NCI-H526 treated with DMSO at 0.1 percent for 48 hours (cell line): ENCODE measurements around the gene ERO1B.
"Not testable (repeated sequence)": the region's sequence is repeated elsewhere in the genome, so short reads cannot be mapped to it uniquely, and the experiment has no call there.

ENCODE experiments used
- DNase-seq: peaks from one replicate; lab custom pipeline; 2025; lab: John Stamatoyannopoulos, UW

The ERO1B gene

DNA sequence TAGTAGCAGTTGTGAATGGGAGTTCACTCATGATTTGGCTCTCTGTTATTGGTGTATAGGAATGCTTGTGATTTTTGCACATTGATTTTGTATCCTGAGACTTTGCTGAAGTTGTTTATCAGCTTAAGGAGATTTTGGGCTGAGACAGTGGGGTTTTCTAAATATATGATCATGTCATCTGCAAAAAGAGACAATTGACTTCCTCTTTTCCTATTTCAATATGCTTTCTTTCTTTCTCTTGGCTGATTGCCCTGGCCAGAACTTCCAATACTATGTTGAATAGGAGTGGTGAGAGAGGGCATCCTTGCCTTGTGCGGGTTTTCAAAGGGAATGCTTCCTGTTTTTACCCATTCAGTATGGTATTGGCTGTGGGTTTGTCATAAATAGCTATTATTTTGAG lies 93.7 kb downstream of the ERO1B start:
- not testable (repeated sequence) for DNase-seq

- not testable (repeated sequence) for DNase-seq
Measured at GRCh38 chr1:236186471-236186870, 95.3 kb downstream of the ERO1B start.

DNA sequence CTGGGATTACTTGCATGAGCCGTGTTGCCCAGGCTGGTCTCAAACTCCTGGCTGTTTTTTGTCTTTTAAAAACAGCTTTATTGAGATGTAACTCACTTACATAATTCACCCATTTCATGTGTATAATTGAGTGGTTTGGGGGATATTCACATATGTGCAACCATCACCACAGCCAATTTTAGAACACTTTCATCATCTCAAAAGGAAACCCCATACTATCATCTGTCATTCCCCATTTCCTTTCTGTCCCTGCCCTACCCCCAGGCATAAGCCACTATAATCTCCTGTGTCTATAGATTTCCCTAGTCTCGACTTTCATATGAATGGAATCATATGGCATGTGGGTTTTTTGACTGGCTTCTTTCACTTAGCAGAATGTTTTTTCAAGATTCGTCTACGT lies 96.1 kb downstream of the ERO1B start:
- no peak for DNase-seq

- DNase-seq = no peak
Measured at GRCh38 chr1:236181059-236181458, 100.7 kb downstream of the ERO1B start.

DNA sequence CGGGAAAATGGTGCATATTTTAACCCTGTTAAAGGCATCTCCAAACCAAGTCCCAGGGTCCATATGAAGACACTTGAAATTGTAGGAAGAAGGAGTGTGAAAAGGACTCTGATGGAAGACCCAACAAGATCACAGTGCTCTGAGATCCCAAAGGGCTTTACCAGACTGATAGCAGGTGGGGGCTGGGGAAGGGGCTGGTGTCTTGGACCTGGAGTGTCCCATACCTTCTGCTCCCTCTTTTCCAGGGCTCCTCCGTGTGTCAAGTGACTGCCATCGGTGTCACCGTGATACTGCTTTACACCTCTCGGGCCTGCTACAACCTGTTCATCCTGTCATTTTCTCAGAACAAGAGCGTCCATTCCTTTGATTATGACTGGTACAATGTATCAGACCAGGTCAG lies 102.1 kb downstream of the ERO1B start:
- DNase-seq = no peak

DNA sequence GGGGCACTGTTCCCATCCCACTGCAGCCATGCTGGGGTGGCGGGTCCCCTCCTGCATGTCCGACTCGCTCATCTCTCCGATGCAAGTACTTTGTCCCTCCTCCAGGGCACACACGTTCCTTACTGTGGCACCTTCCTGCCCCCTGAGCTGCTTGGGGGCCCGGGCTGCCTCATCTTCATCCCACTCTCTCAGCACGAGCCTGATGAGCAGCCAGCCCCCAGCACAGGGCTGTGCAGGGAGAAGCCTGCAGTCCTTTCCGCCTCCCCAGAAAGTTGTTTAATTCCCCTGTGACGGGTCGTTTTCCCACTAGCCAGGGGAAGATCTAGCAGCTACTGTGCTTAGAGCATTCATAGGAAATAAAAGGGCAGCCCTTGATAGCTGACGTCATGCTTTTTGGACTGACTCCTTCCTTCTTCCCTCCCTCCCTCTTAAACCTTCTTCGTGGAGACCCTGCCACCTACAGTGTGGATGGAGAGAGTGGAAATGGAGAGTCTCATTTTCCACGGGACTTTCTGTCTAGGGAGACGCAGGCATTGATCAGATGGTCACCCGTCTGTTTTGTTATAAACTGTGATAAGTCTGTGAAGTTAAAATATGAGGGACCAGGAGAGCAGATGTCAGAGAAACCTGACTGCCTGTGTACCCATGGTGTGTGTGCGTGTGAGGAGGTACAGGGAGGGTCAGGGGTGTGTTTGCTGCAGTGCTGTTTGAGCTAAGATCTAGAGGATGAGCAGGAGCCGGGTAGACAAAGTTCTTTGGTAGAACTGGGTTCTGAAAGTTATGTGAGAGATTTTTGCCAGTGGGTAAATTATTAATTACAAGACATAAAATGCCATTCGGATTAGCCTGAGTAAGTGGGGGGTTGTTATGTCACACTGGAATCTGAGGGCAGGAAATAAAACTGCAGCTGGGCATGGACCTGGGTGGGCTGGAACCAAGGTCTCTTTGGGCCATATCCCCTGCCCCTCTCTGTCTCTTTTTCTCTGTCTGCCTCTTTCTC lies 105.1 kb downstream of the ERO1B start:
- DNase-seq = no peak

GRCh38 chr1:236175642-236176336 lies 106.0 kb downstream of the ERO1B start:
- DNase-seq = no peak

DNA sequence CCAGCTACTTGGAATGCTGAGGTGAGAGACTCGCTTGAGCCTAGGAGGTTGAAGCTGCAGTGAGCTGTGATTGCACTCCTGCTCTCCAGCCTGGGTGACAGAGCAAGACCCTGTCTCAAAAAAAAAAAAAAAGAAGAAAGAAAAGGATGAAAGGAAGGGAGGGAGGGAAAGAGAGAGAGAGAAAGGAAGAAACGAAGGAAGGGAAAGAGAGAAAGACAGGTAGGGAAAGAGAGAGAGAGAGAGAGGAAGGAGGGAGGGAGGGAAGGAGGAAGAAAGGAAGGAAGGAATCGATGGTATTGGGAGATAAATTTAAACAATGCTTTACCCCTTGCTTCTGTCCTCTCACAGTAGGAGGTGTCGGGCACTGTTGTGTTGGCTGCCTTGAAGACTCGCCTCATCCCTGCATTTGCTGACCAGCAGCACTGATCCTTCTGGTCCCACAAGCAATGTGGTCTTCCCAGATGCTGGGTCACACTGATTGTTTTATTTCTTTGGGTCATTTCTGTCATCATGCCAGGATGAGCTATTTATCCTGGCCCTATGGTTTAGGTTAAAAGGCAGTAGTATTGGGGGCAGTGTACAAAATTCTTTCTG lies 108.5 kb downstream of the ERO1B start:
- DNase-seq = no peak

DNA sequence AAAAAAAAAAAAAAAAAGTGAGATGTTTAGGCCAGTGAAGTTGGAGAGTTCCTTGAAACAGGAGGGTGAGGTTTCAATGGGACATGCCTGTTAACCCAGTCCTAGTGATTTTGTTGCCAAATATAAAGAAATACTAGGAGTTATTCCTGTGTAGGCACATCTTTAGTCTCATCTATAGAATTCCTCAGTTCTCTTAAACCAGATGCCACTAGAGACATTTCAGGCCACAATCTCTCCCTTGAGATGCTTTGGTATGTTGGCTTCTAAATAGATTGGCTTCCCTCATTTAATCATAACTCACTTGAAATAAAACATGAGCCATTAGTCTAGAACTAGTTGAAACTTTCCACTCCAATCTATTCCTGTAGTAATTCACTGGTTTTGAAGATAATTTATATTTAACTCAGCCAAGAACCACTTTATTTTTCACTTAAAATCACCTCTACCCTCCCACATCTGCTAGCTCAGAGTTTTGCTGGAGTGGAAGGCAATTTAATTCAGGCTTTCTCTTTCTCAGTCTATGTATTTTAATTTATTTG lies 109.6 kb downstream of the ERO1B start:
- no peak for DNase-seq

DNA sequence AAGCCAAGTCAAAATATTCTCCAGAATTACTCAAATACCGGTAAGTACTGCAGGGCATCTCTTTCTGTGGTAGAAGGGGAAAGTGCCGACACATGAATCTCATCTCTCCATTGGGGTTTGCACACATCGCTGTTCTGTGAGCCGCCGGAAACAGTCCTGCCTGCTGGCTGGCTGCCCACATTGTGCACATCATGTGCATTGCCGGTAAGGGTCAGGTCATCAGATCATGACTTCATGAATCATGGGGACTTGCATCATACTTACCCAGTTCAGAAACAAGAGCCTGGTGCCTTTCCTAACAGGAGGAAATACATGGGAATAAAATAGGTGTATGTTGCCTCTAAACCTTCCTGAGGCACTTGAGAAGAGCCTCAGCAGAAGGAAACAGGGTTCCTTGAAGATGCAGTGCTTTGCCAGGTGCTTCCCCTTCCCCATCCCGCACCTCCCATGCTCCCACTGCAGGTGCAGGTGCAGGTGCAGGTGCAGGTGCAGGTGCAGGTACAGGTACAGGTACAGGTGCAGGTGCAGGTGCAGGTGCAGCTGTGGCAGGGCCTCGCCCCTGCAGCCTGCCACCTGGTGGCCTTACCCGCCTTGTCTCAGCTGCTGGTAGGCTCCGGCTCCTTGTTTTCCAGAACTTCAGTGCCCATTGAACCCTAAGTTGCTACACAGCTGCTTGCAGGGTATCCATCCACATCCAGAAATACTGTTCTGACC lies 112.9 kb downstream of the ERO1B start:
- no peak for DNase-seq

GRCh38 chr1:236167578-236167977 lies 114.2 kb downstream of the ERO1B start:
- DNase-seq = no peak

DNA sequence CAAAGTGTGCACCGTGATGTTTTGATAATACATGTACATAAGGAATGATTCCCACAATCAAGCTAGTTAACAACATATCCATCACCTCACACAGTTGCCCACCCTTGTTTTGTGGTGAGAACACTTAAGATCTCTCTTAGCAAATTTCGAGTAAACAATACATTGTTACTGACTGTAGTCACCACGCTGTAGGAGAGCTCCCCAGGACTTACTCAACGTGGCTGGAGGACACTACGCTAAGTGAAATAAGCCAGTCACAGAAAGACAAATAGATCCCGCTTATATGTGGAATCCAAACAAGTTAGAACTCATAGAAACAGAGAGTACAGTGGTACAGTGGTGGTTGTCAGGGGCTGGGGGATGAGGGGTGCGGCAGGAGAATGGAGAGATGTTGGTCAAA lies 114.6 kb downstream of the ERO1B start:
- DNase-seq = no peak

DNA sequence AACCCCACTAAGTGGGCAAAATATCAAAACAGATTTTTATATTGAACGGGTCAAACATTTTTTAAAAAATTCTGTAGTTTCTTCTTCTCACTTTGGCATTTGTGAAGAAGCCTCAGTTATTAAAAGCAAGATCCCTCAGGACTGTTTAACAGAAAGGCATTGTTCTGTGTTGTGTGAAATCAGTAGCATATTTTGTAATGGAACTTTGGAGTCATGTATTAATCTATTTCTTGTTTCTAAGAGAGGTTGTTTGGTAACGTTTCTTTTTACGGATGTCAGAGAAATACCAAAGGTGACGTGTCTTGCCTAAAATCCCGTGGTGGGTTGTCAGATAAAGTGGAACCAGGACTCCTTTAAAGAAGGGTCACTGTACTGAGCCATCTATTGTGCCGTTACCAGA lies 115.7 kb downstream of the ERO1B start:
- no peak for DNase-seq
